GM21723 (cell line): ENCODE results near the gene CTNNA1.

ENCODE experiments used
- ATAC-seq: cut with Tn5 transposase; IDR thresholded peaks from one replicate; pipeline ENCODE4 v1.9.1; 2021; ENCODE audit warnings: mild to moderate bottlenecking, moderate library complexity; ENCODE audit not compliant: unreplicated experiment

Gene CTNNA1

DNA sequence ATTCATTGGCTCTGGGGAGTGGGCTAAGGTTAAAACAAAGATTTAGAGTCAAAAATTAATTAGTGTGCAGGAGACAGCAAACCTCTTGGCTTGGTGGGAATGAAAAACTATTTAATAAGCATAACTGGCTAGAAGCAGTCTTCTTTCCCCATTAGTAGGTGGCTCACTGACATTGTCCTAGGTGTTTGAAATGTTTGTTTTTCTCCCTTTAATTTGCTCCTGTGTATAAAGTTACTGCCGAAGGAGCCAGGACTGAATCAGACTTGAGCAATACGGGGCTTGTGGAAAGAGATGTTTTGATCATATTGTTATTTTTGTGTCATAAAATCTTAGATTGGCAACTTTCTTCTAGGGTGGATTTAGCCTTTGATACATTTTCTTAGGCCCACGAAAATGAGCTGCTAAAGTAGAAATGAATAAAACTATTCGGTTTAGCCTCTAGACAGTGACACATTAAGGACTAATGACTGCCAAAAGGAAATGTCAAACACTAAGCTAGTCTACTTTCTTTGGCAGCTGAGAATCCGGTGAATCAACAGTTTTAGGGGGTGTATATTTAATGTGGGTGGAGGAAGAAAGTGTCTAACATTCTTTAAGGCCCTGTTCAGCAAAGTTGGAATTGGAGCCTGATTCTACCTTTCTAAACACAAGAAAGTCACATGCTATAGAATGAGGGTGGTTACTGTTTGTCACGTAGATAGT, 91.7 kb downstream of the CTNNA1 start:
- ATAC-seq: no peak

DNA sequence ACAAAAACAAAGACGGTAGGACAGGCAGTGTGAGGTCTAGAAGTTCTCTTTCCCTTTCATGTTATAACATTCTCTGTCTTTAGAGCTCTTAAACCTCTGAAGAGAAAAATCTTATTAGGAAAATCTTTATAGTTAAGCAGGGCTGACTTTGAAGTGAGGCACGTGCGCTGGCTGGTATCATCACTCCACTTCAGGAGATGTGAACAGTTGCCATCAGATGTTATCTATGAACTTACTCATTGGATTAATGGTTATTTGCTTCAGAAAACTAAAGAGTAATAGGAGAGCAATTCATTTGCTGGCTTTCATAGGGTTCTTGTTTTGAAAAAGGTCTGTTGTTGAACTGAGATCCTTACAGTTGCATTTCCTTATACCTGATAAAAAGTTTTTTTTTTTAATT, 96.2 kb downstream of the CTNNA1 start:
- no peak for ATAC-seq

DNA sequence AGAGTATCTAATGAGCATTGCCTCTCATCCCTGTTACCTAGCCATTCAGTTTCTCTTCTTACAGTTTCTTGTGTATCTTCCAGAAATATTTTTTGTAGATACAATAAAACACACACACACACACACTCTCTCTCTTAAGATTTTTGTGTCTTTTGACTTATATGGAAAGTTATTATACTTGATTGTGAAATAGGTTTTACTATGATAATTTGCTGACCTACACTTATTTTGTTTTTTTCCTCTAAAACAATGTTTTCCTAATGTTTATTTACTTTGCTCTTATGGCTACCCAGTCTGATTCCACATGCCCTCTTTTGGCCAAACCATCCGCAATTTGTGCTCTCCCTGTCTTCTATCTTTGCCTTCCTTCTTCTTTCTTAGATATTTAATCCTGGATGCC, 96.7 kb downstream of the CTNNA1 start:
- no peak for ATAC-seq

DNA sequence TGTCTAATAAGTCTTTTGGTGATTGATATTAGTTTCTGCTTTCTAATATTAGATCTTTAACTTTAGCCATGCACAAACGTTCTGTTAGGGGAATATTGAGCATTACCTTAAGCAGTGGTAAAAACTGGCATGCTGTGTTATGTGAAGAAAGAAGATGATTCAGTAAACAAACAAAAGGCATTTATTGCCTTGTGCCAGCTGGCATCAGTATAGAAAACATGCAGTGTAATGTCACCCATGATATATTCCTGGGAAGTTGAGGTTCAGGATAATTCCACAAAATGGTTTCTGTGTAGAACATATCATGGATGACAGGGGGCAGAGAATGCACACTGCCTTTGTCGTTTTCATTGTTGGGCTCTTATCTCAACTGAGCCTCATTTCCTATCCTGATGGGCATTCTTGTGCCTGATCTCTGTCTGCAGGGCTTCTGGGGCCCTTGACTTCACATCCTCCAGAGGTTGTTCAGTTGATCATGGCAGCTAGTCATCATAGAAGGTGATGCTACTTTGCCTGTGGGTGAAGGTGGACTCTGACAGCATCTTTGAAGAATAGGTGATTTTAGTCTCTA, 97.7 kb downstream of the CTNNA1 start:
- ATAC-seq: no peak

DNA sequence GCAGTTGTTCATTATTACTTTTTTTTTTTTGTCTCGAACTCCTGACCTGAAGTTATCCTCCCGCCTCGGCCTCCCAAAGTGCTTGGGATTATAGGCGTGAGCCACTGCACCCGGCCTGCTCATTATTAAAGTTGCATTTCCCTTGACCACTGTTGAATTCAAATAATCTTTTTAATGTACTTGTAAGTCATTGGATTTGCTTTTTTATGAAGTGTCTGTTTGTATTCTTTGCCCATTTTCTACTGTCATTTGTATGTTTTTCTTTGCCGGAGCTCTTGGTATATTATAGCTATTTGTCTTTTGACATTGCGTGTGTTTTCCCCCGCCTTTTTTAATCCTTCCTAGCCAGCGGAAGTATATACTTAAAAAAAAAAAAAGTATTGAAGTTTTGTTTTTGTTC, 99.9 kb downstream of the CTNNA1 start:
- no peak for ATAC-seq

DNA sequence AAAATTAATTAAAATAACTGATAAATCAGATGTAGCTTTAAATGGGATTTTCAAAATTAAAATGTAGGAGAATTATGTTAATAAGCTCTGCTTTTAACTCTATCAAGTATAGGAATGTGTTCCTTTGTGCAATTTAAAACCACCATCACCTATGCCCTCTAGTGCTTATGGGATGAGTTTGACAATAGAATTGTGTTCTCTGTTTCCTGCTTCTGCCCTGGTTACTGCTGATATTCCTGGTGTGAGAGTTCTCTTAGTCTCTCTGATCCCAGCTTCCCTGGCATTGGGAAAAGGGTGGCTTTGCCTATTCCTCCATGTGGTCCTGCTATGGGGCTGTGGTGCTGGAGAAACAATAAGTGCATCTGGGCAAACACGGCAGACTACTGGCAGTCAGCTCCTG, 113.8 kb downstream of the CTNNA1 start:
- ATAC-seq: no peak

DNA sequence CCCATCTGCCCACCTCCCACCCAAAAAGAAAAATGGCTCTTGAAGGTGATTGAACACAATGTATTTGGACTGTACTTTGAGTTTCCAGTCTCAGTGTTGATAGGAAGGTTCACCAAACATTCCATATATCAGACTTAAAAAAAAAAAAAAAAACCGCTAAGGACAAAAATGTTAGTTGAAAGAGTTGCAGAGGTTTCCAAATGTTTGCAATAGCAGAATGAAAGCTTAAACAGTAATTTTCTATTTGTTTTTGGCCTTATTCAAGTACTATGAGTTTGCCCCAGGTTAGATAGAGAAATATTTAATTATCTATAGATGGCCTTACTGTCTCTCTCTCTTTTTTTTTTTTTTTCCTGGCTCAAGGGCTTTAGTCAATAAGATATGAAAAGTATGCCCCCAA, 115.8 kb downstream of the CTNNA1 start:
- ATAC-seq: no peak

DNA sequence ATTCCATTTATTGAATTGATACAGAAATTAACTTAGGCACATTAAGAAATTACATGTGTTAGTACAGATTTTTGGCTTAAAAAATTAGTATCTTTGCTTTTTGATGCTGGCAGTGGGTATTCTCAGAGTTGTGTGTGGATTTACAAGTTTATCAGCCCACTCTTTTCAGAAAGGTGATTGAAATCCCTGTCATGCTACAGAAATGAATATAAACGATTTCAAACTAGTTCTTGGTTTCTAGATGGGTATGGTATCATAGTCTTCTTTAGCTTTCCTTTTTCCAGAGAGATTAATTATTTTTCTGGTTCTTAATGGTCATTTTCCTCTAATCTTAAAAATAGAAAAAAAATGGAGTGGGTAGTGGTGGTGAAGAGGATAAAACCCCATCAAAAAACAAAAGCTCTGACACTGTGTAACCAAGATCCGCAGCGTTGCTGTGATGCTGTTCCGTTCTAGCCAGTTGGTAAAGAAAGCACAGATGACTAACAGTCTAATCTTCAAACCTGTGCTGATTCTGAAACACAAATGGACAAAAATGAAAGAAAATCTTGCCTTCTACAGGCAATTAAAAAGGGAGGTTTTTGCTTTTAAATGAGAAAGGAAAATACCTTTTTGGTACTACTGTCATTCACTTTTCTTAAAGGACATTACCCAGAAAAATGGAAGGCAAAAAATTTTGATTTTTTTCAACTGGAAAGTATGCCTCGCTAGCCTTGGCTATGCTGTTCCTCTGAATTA, 116.7 kb downstream of the CTNNA1 start:
- ATAC-seq: no peak

DNA sequence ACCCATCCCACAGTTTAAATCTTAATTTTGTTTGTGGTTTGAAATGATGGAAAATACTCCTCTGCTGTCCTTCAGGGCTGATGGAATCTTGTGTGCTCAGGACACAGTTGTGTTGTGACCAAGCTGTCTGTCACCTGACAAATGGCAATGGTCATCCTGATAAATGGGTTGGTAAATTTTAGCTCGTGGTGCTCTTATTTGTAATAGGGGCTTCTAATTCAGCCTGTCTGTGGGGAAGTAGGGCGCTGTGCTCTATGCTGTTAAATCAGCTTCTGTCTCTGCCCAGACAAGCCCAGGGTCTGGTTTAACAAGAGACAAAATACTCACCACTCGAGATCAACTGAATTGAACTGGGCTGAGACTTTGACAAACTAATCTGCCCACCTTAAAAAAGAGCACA, 117.4 kb downstream of the CTNNA1 start:
- no peak for ATAC-seq

DNA sequence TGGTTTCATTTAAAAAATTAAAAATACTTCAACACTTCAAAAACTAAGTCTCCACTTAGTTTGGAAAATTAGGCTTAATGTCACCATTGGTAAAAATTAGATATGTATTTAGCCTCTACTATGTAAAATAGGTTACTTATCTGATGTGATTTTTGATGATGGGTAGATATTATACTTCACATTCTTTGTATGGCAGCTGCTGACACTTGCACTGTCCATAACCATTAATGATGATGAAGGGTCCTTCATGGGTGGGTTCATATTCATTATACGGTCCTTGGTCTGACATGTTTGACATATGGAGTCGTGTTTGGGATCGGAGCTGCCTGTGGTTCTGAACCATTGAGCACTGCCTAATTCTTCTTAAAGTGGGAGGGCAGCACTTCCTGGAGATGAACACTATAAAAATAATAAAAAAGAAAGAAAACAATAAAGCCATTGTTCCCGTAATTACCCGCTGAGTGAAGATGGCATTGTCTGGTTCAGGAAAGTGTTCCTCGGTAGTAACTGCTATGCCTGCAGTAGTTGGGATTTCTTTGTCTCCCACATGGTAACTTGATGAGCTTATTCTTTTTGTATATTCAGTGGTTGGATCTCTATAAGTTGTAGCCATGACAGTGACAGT, 119.7 kb downstream of the CTNNA1 start:
- no peak for ATAC-seq

DNA sequence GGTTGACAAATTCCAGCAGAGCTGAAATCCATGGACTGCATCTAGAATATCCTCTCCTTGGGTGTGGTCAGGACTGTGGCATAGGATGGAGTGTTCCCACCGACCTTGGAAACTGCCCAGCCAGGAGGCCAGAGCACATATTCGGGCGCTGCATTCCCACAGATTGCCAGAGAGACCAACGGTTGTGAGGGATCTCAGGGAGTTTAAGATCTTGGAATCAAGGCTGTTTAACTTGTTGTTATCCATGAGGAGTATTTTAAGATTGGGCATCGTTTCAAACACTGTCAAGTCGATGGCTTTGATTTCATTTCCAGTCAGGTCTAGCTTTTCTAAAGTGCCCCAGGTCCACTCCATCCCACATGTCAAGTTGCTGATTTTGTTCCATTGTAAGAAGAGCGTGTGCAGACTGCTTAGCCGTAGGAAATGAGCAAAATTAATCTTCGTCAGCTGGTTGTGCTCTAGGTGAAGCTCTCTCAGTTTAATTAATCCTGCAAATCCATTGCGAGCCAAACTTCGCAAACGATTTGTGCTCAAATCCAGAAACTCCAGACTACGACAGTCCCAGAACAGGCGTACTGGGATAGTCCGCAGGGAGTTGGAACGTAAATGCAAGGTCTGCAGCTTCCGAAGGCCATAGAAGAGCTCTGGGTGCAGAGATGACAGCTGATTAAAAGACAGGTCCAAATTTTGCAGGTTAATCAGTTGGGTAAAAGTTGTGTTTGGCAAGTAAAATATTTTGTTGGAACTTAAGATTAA, 120.4 kb downstream of the CTNNA1 start:
- ATAC-seq: no peak

DNA sequence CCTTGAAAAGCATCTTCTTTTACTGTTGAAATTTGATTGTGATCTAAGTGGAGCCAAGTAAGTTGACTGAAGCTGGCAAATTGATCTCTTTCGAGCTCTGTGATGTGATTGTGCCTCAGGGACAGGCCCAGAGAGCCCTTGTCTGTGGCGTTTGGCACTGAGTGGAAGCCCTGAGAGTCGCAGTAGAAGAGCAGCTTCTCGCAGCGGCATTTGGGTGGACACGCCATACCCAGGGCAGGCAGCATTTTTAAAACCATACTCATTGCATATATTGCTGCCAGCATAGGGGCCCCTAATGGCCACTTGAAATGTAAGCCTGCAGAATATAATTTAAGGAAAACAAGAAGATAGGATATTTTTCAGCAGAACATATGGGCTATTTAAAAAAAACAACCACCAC, 121.0 kb downstream of the CTNNA1 start:
- ATAC-seq: no peak

DNA sequence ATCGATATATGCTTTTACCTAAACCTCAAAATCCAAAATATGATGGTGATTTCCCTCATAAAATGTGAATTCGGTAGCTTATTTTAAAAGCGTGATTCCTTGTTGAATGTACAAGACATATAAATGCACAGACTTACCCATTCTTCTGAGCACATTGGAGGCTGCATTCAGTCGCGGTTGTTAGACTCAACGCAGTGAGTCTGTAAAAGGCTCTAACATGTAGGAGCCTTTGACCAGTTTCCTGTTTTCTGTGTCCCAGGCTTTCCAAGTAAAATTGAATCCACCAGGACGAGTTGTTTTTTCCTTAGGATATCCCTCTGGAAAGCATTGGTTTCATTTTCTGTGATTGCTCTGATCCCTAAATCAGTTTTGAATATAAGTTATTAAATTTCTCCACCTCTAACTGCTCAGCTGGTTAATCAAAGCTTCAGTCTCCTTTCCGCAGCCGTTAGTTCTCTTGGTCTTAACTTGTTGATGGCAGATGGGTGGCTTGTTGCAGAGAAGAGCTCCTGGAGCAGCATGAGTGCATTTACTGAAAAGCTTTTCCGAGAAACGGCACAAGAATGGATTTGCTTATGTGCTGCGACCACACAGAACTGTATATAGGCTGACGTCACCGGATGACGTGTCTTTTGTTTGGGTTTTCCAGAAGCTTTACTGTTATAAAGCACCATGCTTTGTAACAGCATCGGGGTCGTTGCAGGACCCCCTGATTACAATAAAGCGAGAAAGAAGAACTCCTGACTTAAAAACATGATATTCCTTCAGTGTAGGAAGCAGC, 121.7 kb downstream of the CTNNA1 start, which contains the start of gene LRRTM2:
Gene LRRTM2 (minus strand): TSS at position 565 of the 781 bp plus-strand sequence. CDS start 424 bp downstream, at position 141.
- ATAC-seq: no peak

DNA sequence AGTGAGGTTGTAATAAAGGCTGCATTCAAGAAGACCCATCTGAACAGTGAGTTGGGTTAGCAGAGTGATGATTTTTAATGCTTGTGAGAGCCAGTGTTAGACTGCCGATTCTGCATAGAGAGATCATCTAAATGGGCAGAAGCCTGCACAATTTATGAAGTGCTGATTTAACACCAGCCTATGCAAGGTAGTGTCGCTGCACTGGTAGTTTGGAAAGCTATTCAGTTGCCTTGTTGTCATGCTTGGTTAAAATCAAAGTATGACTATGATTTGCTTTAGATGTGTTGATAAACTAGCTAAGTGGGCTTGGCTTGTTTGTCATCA, 122.3 kb downstream of the CTNNA1 start:
- no peak for ATAC-seq

DNA sequence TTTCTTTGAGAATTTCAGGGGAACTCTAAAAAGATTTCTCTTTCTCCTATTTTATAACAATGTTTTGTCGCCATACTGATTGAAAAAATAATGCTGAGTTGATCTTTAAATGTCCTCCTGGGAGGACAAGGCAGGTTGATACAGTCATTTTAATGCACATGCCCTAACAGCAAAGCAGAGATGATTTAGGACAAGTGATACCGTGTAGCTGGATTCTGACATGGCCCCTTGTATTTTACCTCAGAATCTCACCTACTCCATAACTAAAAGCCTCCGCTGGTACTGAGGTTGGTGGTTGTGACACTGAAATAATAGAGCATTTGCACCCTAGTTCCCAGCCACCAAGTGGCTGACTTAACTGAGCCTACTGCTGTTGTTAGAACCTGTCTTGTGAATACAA, 122.7 kb downstream of the CTNNA1 start:
- ATAC-seq: no peak

DNA sequence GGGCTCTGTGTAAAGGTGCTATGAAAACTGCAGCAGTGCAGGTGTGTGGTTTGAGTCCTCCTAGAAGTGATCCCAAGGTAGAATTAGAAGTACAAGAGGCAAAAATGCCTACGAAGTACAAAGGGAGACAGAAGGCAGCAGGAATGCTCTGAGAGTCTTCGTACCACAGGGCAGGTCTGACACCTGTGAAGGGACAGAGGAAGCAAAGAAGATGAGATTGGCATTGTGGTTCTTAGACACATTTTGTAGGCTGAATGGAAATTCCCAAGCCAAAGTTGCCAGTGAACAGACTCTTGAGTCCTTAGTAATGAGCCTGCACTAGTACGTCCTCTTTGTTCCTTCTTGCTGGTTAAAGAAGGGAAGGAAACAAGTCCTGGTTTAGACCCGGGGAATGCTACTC, 123.6 kb downstream of the CTNNA1 start:
- ATAC-seq: no peak

DNA sequence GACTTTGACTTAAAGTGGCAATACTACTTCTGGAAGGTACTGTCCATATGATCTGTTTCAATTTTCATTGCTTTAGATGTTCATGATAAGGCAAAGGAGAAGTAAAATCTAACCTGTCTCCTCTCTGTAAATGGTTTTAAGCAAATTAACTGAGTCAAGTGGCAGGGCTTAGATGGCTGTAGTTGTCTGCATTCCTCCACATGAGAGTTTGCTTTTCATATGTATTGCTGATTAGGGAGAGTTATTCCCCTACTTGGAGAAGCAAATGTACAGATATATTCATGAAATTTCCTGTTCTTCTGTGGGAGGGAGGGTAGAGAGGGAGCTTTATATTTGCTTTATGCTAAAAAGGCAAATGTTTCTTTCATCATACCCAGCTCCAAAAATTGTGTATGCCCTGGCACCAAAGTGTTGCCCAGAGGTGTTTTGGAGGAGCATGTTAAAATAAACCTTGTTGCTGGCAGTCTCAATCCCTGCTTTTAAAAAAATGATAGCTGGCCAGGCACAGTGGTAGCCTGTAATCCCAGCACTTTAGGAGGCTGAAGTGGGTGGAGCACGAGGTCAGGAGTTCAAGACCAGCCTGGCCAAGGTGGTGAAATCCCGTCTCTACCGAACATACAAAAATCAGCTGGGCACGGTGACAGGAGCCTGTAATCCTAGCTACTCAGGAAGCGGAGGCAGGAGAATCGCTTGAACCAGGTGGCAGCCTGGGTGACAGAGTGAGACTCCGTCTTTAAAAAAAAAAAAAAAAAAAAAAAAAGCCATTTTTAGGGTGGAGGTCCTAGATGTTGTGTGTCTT, 125.4 kb downstream of the CTNNA1 start:
- no peak for ATAC-seq

DNA sequence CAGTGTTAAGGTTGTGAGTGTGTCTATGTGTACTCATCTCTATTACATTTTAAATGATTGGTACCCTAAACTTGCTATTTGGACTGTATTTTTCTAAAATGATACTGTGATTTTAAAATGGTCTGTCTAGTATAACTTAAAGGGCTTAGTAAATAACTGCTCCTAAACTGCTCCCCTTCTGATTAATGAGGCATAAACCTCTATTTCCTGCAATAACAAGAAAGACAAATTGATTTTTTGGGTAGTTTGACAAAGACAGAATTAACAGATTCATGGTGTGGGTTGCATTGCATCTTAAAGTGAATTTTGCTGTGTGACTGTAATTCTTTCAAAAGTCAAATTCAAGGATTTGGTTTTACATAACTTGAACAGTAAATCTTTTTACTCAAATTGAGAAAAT, 130.0 kb downstream of the CTNNA1 start:
- ATAC-seq: no peak

DNA sequence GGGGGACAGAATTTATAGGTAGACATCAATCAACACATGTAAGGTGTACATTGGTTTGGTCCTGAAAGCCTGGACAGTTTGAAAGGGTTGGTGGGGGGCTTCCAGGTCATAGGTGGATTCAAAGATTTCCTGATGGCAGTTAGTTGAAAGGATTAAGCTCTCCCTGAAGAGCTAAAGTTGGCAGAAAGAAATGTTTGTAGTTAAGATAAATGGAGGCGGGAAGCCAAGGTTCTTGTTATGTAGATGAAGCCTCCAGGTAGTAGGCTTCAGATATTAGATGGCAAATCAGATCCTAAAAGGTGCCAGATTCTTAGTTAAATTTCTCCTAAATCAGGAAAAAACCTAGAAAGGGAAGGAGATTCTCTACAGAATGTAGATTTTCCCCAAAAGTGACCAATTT, 130.9 kb downstream of the CTNNA1 start:
- no peak for ATAC-seq

DNA sequence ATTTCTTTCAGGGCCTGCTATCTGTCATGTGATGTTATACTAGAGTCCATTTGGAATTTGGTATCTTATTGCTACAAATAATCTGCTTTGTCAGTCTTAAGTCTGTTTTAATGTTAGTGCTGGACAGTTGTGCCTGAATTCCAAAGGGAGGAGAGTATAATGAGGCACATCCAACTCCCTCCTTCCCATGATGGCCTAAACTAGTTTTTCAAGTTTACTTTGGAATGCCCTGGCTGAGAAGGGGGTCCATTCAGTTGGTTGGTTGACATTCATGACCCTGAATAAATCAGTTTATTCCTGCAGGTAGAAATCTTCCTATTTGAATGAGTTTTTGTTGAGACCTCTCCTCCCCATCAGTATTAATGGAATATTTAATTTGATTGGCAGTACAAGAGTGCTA, 131.3 kb downstream of the CTNNA1 start:
- no peak for ATAC-seq
